Loucy (cell line): ENCODE results near the gene IGF1R.

Experiments
- H2AFZ ChIP-seq: fragments of 200-600 bp; sonication (generic); 2 replicates; pipeline ENCODE4 v1.6.0; 2016; ENCODE audit warnings: antibody characterized with exemption, mild to moderate bottlenecking, low read length, moderate library complexity
- H3F3A ChIP-seq: fragments of 200-600 bp; 2 replicates; pipeline ENCODE4 v1.6.0; 2016; ENCODE audit warnings: antibody characterized with exemption, low read depth, mild to moderate bottlenecking
- H3K27me3 ChIP-seq: fragments of 200-600 bp; sonication (generic); 2 replicates; pipeline ENCODE4 v1.6.1; 2014; ENCODE audit warnings: low read length, mild to moderate bottlenecking; ENCODE audit not compliant: insufficient read depth, poor library complexity, severe bottlenecking
- H3K36me3 ChIP-seq: fragments of 200-600 bp; sonication (generic); 2 replicates; pipeline ENCODE4 v1.6.1; 2016; ENCODE audit warnings: low read length; ENCODE audit not compliant: insufficient read depth
- H3K4me1 ChIP-seq: fragments of 200-600 bp; sonication (generic); 2 replicates; pipeline ENCODE4 v1.5.1; 2014; ENCODE audit warnings: low read length, mild to moderate bottlenecking; ENCODE audit not compliant: insufficient read depth, poor library complexity, severe bottlenecking
- H3K4me2 ChIP-seq: fragments of 200-600 bp; sonication (generic); 2 replicates; pipeline ENCODE4 v1.6.0; 2014; ENCODE audit warnings: antibody characterized with exemption, low read length, low read depth, mild to moderate bottlenecking; ENCODE audit not compliant: poor library complexity, severe bottlenecking
- H3K4me3 ChIP-seq: fragments of 200-600 bp; sonication (generic); 2 replicates; pipeline ENCODE4 v1.5.1; 2014; ENCODE audit warnings: low read length, mild to moderate bottlenecking, mixed read lengths; ENCODE audit not compliant: poor library complexity, severe bottlenecking
- H3K79me2 ChIP-seq: fragments of 200-600 bp; sonication (generic); 2 replicates; pipeline ENCODE4 v1.6.1; 2014; ENCODE audit warnings: low read length; ENCODE audit not compliant: insufficient read depth
- H3K9ac ChIP-seq: fragments of 200-600 bp; sonication (generic); 2 replicates; pipeline ENCODE4 v1.6.0; 2014; ENCODE audit warnings: mild to moderate bottlenecking, low read depth, low read length, moderate library complexity; ENCODE audit not compliant: poor library complexity, severe bottlenecking
- H3K9me2 ChIP-seq: fragments of 200-600 bp; sonication (generic); replicated peaks from 2 replicates; pipeline ENCODE4 v1.6.1; 2016; ENCODE audit warnings: low read depth, low read length, mixed read lengths
- H3K9me3 ChIP-seq: fragments of 200-600 bp; sonication (generic); 2 replicates; pipeline ENCODE4 v1.6.1; 2014; ENCODE audit warnings: mild to moderate bottlenecking, antibody characterized with exemption, low read length, low read depth; ENCODE audit not compliant: insufficient read depth
- H4K20me1 ChIP-seq: fragments of 200-600 bp; sonication (generic); 2 replicates; pipeline ENCODE4 v1.6.0; 2014; ENCODE audit warnings: antibody characterized with exemption, low read length, mild to moderate bottlenecking; ENCODE audit not compliant: insufficient read depth, poor library complexity, severe bottlenecking
- EZH2phosphoT487 ChIP-seq: fragments of 200-600 bp; IDR thresholded peaks from 2 replicates; pipeline ENCODE4 v1.6.1; 2018; ENCODE audit warnings: antibody characterized with exemption, mild to moderate bottlenecking, moderate library complexity, borderline replicate concordance
- TF ChIP-seq, protein P1 (sequence below): fragments of 200-600 bp; sonication (generic); conservative IDR thresholded peaks from 2 replicates; pipeline ENCODE4 v1.5.1; 2014; ENCODE audit warnings: mild to moderate bottlenecking, antibody characterized with exemption, low read length

IGF1R gene

DNA sequence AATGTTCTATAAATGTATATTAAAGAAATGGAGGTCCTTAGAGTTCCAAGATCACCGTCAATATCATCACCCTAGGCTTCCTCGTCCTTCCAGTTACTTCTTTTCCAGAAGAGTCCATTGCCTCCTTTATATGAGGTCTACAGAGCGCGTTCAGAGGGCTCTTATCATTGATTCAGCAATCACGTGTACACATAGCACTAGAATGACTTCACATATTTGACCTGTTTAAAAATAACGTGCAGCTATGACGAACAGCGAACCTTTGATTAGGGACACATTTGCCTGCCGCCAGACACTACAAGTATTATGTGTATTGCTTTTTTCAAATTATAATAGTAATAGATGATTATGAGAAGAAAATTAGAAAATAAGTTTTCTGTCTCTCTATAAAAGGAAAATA is 26.0 kb downstream of the IGF1R start:
- peaks cover 94% of the 10 kb centered on the region for H3K79me2 ChIP-seq
- no peaks in the 10 kb centered on the region for H3K9me2 ChIP-seq
- H4K20me1 ChIP-seq, result peaks cover 10% of the 10 kb centered on the region
- H3K36me3 ChIP-seq, result no peaks in the 10 kb centered on the region
- no peak overlapping the region for H2AFZ ChIP-seq
- no peak overlapping the region for H3K4me3 ChIP-seq
- no peak for TF ChIP-seq EZH2phosphoT487
- TF ChIP-seq, protein P1, sequence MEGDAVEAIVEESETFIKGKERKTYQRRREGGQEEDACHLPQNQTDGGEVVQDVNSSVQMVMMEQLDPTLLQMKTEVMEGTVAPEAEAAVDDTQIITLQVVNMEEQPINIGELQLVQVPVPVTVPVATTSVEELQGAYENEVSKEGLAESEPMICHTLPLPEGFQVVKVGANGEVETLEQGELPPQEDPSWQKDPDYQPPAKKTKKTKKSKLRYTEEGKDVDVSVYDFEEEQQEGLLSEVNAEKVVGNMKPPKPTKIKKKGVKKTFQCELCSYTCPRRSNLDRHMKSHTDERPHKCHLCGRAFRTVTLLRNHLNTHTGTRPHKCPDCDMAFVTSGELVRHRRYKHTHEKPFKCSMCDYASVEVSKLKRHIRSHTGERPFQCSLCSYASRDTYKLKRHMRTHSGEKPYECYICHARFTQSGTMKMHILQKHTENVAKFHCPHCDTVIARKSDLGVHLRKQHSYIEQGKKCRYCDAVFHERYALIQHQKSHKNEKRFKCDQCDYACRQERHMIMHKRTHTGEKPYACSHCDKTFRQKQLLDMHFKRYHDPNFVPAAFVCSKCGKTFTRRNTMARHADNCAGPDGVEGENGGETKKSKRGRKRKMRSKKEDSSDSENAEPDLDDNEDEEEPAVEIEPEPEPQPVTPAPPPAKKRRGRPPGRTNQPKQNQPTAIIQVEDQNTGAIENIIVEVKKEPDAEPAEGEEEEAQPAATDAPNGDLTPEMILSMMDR, result no peak
- no peaks in the 10 kb centered on the region for H3F3A ChIP-seq
- H3K27me3 ChIP-seq, result no peaks in the 10 kb centered on the region
- no peaks in the 10 kb centered on the region for H3K9me3 ChIP-seq
- no peak overlapping the region for H3K4me2 ChIP-seq
- no peak overlapping the region for H3K9ac ChIP-seq
- peaks cover 31% of the 10 kb centered on the region for H3K4me1 ChIP-seq

DNA sequence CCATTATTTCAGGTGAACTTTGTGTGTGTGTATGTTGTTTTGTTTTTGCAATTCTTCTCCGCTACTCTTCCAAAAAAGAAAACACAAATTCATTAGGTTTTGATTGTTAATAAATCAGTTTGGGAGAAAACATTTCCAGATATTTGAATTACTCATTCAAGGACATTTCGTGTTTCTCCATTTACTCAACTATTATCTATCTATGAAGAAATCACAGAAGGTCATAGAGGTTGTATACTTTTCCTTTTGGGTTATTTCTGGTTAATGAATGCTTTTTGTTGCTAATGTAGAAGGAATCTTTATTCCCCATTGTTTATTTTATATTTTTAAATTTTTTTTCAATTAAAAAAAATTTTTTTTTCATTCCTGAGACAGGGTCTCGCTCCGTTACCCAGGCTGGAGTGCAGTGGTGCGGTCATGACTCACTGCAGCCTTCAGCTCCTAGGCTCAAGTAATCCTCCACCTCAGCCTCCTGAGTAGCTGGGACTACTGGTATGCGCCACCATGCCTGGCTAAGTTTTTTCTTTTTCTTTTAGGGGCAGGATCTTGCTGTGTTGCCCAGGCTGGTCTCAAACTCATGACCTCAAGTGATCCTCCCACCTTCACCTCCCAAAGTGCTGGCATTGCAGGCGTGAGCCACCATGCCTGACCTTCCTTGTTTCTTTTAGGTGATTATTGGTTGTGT is 28.4 kb downstream of the IGF1R start:
- H3K4me1 ChIP-seq, result peaks cover 15% of the 10 kb centered on the region
- peaks cover 90% of the 10 kb centered on the region for H3K79me2 ChIP-seq
- TF ChIP-seq, protein P1, result no peak
- no peak for TF ChIP-seq EZH2phosphoT487
- H3K9ac ChIP-seq, result no peak overlapping the region
- no peak overlapping the region for H3K4me2 ChIP-seq
- no peaks in the 10 kb centered on the region for H3K27me3 ChIP-seq
- no peaks in the 10 kb centered on the region for H3K9me2 ChIP-seq
- no peaks in the 10 kb centered on the region for H3K9me3 ChIP-seq
- H3K36me3 ChIP-seq, result no peaks in the 10 kb centered on the region
- H3K4me3 ChIP-seq, result no peak overlapping the region
- peaks cover 10% of the 10 kb centered on the region for H4K20me1 ChIP-seq
- no peak overlapping the region for H2AFZ ChIP-seq
- no peaks in the 10 kb centered on the region for H3F3A ChIP-seq

DNA sequence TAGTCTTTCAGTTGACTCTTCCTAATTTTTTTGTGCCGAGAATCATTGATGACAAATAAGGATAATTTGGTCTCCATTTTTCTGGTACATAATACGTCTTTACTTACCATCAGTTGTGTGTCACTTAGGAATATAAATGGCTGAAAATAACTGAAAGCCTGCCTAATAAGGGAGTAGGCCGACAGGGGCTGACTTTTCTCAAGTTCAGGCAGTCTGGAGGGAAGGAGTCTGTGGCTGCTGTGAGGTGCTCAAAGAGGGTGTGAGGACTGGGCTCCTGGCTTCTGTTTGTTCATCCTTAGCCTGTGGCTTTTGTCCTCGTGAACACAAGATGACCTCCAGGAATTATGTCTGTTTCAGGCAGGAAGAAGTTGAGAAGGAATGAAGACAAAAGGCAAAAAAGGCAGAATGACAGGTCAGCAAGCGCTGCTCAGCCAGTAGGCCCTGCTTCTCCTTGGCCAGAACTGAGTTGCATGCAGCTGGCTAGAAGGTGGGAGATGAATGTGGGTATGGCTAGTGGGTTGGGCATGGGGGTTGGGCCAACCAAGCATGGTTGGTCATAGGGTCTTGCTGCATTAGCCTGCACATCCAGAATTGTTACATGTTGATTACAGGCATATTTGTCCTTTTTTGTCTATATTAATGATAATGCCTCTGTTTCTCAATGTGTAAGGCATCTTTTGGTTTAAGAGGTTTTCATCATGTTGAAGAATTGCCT is 29.2 kb downstream of the IGF1R start:
- no peak for TF ChIP-seq EZH2phosphoT487
- TF ChIP-seq, protein P1, result no peak
- Histone ChIP-seq H3F3A (no peaks in the 10 kb centered on the region), H3K9ac (no peak overlapping the region), H3K4me3 (no peak overlapping the region), H3K27me3 (no peaks in the 10 kb centered on the region), H3K36me3 (no peaks in the 10 kb centered on the region), H3K9me3 (no peaks in the 10 kb centered on the region), H3K79me2 (peaks cover 90% of the 10 kb centered on the region), H2AFZ (no peak overlapping the region), H3K9me2 (no peaks in the 10 kb centered on the region), H4K20me1 (peaks cover 12% of the 10 kb centered on the region), H3K4me1 (peaks cover 15% of the 10 kb centered on the region), H3K4me2 (no peak overlapping the region)
